Measurements from ENCODE around the gene NXN.
"Not testable (repeated sequence)": the region's sequence is repeated elsewhere in the genome, so short reads cannot be mapped to it uniquely, and the experiment has no call there.

NXN gene

DNA sequence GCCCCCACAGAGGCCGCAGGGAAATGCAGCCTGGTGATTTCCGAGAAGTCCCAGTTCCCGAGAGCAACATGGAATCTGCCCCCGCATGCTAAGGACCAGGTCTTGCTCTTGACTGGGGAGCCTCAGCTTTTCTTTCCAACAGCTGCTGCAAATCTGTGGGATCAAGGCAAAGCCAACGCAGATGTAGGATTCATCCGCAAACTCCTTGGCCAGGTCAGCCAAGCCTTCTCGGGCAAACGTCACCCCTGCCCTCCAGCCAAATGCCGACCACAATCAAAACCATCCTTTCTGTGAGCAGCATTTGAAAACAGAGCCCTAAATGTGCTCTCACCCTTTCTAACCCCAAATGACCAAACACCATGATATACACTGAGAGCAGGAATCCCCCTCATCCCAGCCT is 143.4 kb downstream of the NXN start:
- TF ChIP-seq CTCF (IDR thresholded peaks at IDR 0.05; ENCODE audit: control extremely low read depth, extremely low read depth, low read depth, missing control alignments): no peak
- POLR2A ChIA-PET: no interaction called here
- CTCF ChIA-PET: no interaction called here
- DNase-seq (ENCODE audit: extremely low spot score): no peak

- CTCF ChIA-PET; POLR2A ChIA-PET; DNase-seq (ENCODE audit: extremely low spot score): not testable (repeated sequence)
These were observed 143.9 kb downstream of the NXN start for GRCh38 chr17:835721-836120.

DNA sequence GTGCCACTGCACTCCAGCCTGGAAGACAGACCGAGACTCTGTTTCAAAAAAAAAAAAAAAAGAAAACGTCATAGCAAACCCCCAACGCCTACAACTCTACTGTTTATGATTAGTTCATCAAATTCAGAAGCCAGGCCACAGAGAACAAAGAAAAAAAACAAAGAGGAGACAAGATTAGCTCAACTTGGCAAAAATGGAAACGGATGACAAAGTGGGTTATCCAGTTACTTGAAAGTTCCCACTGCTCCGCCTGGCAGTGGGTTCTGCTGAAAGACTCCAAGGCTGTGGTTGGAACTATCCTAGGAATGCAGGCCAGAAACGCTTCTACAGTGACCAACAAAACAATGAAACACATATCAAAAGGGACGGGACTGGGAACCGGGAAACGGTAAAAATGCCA is 144.3 kb downstream of the NXN start:
- POLR2A ChIA-PET: no interaction called here
- DNase-seq (ENCODE audit: extremely low spot score): no peak
- no peak for TF ChIP-seq CTCF (IDR thresholded peaks at IDR 0.05; ENCODE audit: control extremely low read depth, extremely low read depth, low read depth, missing control alignments)
- CTCF ChIA-PET: no interaction called here

GRCh38 chr17:834136-834535 is 145.4 kb downstream of the NXN start:
- ChIA-PET CTCF (no interaction called here), POLR2A (no interaction called here)
- no peak for DNase-seq (ENCODE audit: extremely low spot score)
- TF ChIP-seq CTCF (IDR thresholded peaks at IDR 0.05; ENCODE audit: control extremely low read depth, extremely low read depth, low read depth, missing control alignments): no peak

DNA sequence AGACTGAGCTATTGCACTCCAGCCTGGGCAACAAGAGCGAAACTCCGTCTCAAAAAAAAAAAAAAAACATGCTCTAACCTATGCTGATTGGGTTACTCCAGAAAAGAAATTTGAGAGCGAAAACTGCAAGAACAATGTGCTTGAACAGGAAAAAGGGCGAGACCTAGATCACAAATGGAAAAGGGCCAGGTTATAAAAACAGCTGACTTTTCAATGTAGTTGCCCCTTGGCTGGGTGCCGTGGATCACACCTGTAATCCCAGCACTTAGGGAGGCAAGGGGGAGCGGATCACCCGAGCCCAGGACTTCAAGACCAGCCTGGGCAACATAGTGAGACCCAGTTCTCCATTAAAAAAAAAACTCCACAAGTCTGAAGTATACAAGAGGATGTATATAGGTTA is 148.6 kb downstream of the NXN start:
- CTCF ChIA-PET: no interaction called here
- POLR2A ChIA-PET: no interaction called here
- no peak for DNase-seq (ENCODE audit: extremely low spot score)
- TF ChIP-seq CTCF (IDR thresholded peaks at IDR 0.05; ENCODE audit: control extremely low read depth, extremely low read depth, low read depth, missing control alignments): no peak

DNA sequence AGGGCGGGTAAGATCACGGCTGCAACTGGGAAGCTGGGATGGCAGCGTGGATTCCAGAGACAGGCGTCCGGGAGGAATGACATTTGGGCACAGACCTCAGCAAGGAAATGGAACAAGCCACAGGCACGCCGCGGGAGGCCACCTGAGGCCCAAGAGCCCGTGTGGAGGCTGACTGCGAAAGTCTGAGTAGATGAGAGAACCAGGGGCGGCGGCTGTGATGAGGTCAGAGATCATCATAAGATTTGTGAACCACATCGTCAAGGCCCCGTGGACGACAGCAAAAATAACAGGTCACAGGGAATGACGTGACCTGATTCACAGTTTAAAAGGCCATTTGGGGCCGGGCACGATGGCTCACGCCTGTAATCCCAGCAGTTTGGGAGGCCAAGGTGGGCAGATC is 149.2 kb downstream of the NXN start:
- no peak for TF ChIP-seq CTCF (IDR thresholded peaks at IDR 0.05; ENCODE audit: control extremely low read depth, extremely low read depth, low read depth, missing control alignments)
- ChIA-PET CTCF (no interaction called here), POLR2A (no interaction called here)
- DNase-seq (ENCODE audit: extremely low spot score): no peak

DNA sequence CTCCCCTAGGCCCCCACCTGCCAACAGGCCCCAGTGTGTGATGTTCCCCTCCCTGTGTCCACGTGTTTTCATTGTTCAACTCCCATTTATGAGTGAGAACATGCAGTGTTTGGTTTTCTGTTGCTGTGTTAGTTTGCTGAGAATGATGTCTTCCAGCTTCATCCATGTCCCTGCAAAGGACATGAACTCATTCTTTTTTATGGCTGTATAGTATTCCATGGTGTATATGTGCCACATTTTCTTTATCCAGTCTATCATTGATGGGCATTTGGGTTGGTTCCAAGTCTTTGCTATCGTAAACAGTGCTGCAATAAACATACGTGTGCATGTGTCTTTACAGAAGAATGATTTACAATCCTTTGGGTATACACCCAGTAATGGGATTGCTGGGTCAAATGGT is 150.0 kb downstream of the NXN start:
- POLR2A ChIA-PET; DNase-seq (ENCODE audit: extremely low spot score); CTCF ChIA-PET: not testable (repeated sequence)

DNA sequence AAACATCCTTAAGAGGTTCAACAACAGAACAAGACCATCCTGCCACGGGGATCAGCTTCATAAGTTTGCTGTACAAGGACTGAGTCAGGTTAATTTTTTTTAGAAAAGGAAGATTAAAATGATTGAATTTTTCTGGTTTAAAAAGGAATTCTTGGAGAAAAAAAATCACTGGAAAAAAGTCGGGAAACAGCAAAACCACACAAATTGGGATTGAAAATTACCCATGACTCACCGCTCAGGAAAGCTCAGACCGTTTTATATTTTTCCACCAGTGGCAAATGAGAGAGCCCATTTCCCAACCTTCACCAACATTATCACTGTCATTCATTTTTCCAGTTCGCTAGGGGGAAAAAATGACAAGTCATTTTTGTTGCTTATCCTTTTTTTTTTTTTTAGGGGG is 150.8 kb downstream of the NXN start:
- ChIA-PET CTCF (no interaction called here), POLR2A (no interaction called here)
- no peak for DNase-seq (ENCODE audit: extremely low spot score)
- no peak for TF ChIP-seq CTCF (IDR thresholded peaks at IDR 0.05; ENCODE audit: control extremely low read depth, extremely low read depth, low read depth, missing control alignments)
